ENCODE data around the gene FCN2.

FCN2 gene

DNA sequence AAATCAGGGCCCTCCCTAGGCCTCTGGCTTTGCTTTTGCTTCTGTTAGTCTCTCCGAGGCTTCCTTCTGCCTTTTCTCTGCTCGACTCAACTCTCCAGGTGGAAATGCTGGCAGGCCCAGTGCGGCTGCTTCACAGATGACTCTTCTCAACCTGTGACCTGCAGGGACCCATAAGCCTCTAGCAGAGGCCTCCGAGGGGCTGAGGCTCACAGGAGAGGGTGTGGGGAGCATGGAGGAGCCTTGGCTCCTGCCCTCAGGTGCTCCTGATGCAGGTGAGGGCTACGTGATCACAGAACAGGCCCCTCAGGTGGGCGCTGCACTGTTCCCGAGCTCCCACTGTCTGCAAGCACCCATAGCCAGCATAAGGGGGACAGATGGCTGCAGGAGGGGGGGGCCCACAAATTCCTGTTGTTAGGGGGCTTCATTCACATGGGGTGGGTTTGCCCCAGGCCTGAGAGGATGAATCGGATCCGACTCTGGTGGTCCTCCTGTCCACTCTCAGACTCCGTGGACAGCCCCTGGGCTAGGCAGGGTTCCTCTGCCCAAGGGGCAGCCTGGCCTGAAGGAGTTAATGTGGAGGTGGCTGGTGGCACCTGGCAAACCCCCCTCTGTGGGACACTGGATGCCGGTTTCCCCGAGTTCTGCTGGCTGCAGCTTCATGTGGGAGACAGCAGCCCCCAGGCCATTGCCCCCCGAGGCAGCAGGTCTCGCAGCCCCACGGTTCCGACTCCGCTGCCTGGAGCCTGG lies 10.9 kb upstream of the FCN2 start:
- no peak for DNase-seq

DNA sequence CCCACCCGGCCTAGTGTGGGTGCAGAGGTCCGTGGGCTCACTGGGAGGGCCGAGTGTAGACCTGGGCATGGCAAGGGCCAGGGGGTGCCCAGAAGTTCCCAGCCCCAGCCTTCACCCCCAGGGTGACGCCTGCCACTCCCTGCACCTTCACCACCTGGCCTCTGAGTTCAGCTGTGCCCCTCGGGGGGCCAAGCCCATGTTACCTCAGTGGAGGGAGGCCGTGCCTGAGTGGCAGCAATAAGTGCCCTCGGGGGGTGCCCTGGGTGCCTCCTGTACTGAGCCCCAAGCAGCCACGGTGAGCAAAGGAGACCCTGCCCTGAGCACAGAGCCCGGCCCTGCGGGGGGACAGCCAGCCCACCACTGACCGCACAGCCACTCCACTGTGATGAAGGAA lies 10.3 kb upstream of the FCN2 start:
- no peak for DNase-seq

DNA sequence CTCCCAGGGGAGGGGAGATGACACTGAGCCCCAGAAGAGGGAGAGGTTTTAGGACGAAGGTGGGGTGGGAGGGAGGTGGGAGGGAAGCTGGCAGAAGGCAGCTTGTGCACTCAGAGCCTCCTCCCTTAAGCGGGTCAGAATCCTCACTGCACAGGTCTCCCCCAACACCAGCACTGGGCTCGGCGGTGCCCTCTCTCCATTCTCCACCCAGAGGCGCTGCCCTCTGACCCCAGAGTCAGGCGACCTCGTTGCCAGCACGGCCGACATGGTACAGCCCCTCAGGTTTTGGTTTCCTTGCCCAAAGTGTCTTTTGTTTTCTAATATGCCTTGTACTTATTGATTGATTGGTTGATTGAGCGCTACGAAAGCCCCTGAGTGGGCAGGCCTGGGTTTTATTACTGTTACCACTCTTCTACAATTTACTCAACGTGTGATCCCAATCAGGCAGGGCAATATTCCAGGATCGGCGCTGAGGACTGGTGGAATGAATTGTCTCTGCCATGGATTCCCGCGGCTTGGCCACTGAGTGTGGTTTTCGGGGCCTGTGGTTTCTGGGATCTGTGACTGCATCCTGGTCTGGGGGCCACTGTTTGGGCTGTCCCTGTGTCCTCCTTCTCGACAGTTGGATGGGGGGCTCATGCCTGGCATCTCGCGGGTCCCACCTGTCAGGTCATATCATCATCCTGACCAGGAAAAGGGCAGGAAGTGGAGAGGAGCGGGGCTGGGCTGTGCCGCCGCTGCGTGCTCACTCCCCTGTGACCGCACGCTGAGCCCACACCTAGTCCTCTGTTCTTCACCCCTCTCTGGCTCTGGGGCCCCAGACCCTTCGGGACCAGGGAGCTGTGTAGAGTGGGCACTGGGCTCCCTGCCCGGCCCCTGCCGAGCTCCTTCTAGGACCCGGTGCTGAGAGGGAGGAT lies 9.6 kb upstream of the FCN2 start:
- no peak for DNase-seq

DNA sequence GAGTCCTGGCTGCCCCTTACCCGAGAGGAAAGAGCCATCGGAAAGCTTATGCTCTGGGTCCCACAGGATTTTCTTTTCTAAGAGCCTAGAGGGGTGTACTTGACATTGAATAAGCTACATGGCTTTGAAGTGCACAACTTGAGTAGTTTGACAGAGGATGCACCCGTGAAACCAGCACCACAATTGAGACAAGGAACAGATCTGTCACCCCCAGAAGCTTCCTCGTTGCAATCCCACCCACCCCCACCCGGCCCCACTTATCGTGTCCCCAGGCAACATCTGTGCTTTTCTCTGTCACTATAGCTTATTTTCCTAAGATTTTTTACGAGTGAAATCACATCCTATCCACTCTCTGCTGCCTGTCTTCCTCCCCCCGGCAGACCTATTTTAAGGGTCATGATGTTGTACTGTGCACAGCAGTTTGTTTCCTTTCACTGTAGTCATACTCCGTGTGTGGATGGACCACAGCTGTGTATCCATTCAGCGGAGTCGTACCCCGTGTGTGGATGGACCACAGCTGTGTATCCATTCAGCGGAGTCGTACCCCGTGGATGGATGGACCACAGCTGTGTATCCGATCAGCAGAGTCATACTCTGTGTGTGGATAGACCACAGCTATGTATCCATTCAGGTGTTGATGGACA lies 8.8 kb upstream of the FCN2 start:
- no peak for DNase-seq

DNA sequence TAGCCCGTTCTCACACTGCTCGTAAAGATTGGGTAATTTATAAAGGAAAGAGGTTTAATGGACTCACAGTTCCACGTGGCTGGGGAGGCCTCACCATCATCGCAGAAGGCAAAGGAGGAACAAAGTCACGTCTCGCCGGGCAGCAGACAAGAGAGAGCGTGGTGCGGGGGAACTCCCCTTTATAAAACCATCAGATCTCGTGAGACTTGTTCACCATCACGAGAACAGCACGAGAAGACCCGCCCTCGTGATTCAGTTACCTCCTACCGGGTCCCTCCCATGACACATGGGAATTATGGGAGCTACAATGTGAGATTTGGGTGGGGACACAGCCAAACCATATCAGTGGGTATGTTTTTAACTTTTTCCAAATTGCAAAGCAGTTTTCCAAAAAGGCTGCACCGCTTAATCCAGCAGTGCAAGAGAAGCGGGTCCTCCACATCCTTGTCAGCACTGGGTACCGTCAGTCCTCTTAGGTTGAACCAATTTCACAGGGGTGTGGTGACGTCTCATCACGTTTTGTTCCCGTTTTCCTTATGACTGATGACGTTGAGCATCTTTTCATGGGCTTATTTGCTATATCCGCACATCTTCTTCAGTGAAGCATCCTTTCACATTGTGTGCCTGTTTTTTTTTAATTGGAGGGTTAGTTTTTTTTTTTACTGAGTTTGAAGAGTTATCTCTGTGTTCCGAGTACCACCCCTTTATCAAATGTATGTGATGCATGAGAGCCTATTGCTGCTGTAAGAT lies 8.0 kb upstream of the FCN2 start:
- no peak for DNase-seq

DNA sequence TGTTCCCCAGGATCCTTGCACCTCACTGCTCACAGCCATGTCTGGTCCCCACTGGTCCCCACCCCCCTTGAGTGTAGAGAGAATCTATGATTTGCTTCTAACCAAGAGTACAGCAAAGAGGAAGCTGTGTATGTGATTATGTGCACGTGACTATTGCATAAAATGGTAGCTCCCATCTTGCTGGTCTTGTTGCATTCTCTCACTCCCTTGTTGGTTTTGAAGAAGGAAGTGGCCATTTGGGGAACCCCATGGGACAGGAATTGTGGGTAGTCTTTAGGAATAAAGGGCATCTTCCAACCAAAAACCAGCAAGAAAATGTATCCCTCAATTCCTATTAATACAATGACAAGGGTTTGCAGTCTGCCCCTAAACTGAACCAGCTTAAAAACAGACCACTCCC lies 5.2 kb upstream of the FCN2 start:
- no peak for DNase-seq

DNA sequence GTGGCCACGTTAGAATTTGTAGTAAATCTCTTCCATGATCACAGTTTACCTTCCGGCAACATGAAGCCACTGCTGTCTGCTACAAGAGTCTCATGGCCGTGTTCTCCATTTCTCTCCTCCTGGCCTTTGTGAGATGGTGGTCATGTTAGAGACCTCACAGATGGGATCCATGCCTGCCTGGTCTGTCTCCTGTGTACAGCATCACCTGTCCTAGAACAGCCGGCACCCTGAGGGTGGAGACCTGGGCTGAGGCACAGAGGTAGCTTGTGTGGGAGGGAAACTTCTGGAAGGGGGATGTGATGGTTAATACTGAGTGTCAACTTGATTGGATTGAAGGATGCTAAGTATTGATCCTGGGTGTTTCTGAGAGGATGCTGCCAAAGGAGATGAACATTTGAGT lies 3.1 kb upstream of the FCN2 start:
- DNase-seq, result no peak

DNA sequence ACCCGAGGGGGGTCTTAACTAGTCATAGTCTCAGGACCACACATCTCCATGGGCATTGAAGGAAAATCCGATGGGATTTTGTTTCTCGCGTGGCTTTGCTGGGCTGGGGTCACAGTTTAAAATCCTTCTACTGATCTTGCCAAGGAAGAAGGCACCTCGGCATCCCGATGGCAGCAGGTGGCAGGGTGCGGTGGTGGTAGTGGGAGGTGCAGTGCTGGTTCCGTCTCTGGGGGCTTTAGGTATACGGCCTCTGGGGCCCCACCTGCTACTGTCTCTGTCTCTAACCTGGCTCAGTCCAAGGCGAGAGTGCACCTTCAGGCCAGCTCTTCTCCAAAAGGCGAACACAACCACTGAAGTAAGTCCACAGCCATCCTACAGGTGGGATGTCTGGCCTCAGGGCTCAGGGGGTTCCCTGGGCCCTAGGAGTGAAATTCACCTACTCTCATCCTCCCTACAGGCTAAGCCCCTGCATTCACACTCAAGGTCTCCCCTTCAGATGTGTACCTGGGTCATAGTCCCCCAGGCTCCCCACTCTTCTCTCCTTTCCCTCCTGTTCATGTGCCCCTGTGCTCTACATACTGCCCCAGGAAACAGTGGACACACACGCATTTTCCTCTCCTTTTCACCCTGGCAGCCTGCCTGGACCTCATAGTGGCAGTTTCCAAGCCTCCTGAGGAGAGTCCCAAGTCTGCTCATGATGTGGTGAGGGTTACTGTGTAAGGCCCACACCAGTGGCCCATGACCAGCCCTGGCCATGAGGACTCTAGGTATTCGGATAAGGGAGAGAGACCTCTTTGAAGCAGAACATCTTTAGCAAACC lies 736 bp upstream of the FCN2 start:
- no peak for DNase-seq

DNA sequence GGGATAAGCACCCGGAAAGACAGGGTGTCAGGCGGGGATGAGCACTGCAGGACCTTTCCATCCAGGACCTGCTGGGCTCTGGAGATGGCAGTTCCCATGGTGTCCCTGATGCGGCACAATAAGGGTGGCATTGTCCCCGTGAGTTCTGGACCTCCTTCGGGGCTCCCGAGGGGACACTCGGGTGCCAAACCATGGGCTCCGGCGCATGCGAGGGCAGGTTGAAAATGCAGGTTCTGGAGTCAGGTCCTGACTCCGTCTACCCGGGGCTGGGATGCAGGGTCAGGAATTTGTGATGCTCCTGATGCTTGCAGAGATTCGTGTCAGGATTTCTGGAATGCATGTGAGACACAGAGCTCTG lies 682 bp downstream of the FCN2 start:
- DNase-seq, result no peak

DNA sequence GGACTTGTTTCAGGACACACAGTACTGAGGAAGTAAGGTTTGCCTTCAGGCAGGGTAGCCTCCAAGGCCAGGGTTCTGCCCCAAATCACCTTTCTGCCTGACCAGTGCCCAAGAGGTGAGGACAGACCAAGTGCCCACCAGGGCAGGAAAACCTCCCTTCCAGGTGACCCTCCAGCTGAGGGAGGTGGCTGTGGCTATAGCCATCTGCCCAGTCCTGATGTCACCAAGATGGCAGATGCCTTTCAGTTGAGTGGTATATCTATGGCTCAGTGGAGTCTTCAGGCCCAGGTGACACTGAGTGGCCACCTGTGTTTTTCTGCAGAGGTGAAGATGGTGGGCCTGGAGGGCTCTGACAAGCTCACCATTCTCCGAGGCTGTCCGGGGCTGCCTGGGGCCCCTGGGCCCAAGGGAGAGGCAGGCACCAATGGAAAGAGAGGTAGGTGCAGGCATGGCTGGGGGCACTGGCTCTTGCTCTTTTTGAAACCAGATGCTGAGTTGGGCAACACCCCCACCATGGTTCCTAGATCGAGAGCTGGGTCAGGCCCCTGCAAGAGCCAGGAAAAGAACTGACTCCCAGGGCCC lies 1.7 kb downstream of the FCN2 start:
- no peak for DNase-seq

DNA sequence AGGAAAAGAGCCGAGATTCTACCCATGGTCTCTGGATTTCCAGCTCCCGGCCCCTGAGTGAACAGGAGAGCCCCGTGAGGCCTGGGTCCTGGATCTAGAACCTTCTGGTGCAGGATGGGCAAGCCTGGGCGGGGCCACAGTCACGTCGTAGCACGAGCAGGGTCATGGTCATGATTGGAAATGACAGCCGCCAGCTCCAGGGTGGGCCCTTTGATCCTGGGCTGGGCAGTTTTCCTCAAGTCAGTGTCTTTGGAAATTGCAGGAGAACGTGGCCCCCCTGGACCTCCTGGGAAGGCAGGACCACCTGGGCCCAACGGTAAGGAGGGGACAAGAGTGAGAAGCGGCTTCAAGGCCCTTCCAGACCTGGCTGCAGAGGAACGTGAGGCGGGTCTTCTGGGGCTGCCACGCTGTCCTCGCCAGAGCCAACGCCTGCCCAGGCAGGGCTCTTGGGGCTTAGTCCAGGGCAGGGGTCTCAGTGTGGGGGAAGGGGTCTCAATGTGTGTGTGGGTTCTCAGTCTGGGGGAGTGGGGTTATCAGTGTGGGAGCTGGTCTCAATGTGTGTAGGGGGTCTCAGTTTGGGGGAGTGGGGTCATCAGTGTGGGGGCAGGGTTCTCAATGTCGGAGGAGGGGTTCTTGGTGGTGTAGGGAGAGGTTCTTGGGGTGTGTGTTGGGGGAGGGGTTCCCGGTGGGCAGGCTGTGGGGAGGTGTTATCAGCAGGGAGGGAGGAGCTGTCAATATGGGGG lies 2.6 kb downstream of the FCN2 start:
- DNase-seq, result no peak

DNA sequence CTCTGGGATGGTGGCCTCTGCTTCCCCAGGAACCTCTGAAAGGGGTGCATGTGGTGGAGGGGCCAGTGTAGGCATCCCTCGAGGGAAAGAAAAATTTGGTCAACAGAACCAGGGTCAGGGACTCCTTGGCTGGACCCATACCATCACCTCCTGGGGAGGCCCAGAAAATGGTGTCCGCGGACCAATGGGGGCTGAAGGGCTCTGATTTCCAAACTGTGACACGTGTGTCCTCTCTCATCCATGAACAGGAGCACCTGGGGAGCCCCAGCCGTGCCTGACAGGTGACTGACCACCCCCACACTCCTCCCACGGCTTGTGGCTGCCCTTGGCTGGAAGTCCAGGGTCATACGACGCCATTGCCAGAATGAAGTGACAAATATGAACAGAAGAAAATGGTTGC lies 3.9 kb downstream of the FCN2 start:
- no peak for DNase-seq

DNA sequence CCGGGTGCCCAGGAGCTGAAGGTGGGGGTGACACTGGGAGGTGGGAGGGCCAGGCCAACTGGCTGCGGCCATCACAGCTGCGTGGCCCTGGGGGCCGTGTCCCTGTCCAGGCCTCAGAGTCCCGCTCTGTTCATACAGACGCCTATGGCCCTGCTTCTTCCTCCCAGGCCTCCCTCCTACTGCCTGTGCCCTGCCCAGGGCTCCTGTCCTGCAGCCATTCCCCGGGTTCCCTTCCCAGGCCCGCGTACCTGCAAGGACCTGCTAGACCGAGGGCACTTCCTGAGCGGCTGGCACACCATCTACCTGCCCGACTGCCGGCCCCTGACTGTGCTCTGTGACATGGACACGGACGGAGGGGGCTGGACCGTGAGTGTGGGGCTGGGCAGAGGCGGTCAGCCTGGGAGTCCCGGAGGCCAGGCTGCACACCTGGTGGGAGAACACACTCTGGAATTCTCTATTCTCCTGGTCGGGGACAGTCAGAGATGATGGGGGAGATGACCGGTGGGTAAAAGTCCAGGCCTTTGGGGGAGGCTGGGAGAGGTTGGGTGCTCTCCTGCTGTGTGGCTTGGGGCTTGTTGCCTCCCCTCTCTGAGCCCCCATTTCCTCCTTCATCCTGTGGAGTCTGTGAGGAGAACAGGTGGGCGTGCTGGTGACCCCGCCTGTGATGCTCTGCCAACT lies 4.5 kb downstream of the FCN2 start:
- DNase-seq, result no peak

DNA sequence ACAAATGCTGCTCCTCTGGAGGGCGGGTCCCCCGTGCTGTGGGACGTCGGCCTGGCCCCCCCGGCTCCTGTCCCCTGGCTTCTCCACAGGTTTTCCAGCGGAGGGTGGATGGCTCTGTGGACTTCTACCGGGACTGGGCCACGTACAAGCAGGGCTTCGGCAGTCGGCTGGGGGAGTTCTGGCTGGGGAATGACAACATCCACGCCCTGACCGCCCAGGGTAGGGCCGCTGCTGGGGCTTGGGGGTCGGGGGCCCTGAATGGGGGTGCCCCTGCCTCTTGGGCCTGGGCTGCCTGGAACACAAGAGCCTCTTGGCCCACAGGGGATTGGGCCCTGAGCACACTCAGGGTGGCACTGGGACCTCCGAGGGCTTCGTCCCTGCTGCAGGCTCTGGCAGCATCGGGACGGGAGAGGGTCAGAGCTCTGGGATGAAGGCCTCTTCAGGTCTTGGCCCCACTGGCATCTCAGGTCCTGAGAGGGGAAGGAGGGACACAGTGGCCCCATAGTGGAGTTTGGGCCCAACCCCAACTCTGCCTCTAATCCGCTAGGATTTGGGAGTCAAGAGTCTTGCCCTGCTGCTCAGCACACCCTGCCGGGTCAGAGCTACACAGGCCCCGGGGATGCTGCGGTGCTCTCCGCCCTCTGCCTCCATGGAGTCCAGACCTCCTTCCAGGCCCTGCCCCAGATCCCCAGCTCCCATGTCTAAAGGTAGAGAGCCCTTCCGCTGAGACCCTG lies 5.2 kb downstream of the FCN2 start:
- DNase-seq, result no peak

DNA sequence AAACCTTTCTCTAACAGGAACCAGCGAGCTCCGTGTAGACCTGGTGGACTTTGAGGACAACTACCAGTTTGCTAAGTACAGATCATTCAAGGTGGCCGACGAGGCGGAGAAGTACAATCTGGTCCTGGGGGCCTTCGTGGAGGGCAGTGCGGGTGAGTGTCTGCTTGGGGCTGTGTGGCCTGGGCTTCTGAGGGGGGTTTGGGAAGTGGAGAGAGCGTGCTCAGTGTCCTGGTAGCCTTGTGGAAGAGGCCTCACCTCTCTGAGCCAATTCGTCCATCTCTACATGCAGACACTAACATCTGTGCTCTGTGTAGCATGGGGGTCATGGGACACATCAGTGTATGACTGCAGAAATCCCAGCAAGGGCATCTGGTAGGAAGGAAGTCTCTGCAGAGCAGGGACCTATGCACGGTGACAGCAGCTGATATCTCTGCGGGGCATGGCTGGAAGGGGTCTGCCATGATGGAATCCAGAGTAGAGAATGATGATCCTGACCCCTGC lies 5.9 kb downstream of the FCN2 start:
- no peak for DNase-seq

DNA sequence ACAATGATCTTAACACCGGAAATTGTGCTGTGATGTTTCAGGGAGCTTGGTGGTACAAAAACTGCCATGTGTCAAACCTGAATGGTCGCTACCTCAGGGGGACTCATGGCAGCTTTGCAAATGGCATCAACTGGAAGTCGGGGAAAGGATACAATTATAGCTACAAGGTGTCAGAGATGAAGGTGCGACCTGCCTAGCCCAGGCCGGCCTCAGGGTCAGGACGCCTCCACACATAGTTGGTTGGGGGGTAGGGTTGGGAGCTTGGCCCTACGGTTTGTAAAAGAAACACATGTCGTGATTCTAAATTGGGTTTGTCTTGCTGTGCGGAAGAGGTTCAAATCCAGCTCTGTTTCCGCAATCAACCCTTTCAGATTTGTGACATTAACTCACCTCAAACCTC lies 6.6 kb downstream of the FCN2 start:
- no peak for DNase-seq

DNA sequence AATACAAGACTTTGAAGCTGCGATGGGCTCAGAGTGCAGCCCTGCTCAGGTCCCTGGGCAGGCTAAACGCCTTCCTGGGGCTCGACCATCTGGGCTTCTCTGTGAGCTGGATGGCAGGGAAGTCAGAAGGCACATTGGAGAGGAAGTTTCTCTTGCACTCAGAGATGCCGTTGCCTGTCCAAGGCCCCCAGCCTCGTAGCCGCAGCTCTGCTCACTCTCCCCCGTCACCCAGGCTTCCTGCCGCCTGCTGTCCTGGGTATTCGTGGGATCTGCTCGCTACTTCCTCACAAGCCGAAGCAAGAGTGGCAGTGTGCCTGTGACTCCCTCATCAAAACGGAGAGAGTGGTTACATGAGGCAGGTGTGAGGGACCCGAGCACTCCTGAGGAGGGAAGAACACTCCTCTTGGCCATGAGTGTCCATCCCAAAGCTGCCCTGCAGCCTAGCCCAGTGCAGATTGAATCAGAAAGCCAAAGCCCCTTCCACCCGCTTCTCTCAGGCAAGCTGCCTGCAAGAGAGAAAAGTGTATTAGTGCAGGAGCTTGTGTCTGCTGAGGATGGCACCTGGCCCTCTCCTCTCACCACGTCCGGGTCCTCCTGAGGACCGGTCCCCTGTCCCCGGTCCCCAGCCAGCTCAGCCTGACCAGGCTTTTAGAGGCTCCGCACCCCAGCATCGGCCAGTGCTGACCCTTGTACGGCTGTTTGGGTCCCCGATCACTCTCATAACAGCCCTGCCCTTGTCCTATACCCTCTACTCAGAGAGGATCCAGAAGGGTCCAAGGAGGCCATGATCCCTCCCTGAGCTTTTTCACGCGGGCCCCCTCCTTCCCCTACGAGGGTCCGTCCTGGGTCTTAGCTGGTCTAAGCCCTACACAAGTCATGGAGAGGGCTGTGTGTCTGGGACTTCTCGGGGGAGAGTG lies 7.3 kb downstream of the FCN2 start:
- DNase-seq, result no peak

DNA sequence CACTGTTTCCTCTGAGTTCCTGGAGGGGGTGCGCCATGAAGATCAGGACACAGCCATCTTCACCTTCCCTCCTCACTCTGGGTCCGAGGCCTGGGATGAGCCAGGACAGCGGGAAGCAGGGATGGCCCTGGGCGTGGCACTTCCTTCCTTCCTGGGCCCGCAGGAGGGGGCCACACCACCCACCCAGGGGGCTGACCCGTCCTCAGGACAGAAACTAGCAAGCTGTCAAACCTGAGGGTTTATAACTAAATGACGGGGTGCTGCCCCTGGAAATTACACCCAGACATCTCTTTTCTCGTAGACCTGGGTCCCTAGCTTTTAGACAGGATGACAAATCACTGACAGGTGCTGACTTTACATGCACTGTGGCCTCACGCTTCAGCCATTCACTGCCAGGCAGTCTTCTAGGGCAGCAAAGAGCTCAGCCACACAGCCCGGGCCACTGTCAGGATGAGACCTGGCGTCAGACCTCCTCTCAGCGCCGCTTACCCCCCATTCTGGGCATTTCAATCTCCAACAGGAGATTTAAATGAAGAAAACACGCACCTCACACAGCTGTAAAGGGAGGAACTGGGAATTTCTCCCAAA lies 8.1 kb downstream of the FCN2 start:
- no peak for DNase-seq

Data from NCI-H1105 treated with DMSO at 0.1 percent for 48 hours (cell line).